GM21786 (cell line): Measurements from ENCODE around the gene FASTK.
A peak's percentile ranks its signal among the peaks of the same experiment; 100 is the strongest.

Experiments
- ATAC-seq: cut with Tn5 transposase; IDR thresholded peaks from one replicate; pipeline ENCODE4 v1.9.1; 2021; ENCODE audit not compliant: unreplicated experiment

The FASTK gene

DNA sequence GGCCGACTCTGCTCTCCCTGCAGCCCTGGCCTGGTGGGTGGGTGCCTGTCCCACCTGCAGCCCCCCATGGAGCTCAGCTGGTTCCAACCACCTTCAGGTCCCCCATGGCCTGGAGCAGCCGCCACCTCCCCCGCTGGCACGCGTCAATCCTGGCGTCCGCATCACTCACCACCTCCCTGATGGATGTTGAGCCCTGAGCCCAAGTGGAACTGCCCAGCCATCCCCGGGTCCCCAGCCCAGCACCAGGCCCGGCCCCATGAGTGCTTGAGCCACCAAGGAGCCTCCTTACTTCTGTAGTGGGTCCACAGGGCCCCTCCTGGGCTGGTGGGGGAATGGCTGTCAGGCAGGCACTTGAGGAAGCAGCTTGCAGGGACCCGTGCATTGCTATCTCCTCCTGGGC is 20.3 kb upstream of the FASTK start:
- no peak for ATAC-seq

DNA sequence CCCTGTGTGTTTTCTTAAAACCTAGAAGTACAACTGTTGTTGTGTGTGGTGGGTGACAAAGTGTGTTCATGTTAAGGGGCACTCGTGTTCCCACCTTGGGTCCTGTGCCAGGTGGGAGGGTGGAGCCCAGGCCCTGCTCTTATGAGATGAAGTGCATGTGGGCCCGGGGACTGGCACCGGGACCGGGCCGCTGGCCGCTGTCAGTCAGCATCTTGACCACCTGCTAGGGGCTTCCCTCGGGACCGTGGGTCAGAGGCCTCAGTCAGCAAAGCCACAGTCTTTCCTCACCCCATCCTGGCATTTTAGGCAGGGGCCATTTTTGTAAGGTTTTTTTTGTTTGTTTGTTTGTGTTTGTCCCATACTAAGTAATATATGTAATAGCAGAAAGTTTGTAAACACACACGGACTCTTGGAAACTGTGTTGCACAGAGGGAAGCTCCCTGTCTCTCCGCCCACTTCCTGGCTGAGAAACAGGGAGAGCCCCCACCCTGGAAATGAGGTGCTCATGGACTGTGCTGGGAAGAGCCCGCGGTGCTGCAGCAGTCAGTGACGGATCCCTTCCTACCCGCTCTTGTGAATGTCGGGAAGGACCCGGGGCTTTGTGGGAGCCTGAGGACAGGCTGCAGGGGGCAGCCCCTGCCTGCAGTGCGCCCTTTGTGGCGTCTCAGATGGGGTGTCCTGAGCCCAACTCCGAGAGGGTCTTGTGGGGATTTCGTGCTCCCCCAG is 19.0 kb upstream of the FASTK start:
- no peak for ATAC-seq

DNA sequence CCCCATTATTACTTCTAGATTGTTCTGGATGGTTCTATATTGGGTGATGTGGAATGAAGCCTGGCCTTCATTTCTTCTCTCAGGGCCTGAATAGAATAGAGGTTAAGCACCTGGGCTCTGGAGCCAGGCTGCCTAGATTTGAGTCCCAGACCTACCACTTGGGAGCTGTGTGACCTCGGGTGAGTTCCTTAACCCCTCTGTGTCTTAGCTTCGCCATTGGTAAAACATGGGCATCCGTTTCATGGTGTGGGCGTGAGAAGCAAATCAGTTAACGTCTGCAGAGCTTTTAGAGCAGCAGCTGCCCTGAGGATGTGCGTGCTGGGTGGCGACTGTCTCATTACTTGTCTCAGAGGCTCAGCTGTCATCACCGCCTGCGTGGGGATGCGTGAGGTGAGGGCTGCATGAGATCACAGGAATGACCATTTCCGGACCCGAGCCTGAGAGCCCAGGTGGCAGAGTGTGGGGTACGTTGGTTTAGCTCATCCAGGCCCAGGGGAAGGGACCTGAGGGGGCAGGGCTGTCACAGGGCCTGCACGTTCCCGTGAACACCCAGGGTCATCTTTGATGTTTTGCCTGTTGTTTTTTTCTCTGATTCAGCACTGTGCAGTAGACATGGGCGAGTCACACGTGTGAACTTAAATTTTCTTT is 15.3 kb upstream of the FASTK start:
- no peak for ATAC-seq

DNA sequence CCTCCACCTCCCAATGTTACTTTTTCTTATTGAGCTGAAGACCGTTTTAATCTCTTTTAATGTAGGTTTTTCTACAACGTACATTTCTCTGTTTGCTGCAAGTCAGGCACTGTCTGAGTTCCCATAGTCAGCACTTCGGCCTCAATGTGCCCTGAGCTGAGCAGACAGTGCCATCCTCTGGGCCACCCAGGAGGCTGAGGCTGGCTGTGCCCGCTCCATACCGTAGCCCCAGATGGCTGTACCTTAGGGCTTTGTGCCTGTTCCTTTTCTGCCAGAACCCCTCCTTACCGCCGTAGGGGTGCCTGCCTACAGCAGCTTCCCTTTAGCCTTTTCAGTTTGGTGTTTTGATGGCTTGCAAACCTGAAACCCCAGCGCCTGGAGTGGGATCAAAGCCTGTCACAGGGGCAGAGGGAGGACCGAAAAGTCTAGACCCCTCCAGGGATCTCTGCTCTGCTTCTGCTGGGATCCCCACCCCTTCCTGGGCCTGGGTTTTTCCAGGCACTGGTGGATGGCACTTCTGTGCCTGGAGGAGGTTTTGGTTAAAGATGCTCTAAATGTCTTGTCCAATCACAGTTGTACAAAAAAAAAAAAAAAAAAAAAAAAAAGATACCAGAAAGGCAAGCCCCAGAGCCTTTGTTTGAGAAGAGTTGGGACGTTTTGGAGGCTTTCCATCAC is 14.7 kb upstream of the FASTK start:
- ATAC-seq, result no peak

DNA sequence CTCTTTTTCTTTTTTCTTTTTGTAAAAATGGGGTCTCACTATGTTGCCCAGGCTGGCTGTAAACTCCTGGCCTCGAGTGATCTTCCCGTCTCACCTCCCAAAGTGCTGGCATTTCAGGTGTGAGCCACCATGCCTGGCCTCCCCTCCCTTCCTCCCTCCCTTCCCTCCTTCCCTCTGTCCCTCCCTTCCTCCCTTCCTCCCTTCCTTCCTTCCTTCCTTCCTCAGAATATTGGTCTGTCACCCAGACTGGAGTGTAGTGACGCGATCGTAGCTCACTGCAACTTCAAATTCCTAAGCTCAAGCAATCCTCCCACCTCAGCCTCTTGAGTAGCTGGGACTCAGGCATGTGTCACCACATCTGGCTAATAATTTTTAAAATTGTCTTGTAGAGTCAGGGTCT is 14.1 kb upstream of the FASTK start:
- no peak for ATAC-seq

DNA sequence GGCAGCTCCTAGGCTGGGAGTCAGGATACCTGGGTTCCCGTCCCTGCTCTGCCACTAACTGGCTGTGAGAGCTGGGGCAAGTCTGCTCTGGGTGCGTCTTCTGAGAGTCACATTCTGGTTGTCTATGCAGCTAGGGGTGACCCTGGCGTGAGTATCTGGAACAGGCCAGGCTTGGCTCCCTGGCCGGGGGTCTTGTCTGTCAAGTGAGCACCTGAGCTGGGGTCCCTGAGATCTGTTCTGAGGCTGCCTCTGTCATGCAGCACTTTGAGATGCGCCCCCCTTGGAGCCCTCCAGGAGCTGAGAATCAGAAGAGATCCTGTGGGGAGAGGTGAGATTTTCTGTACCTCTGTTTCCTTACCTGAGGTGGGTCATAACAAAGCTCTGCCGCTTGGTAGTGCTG is 13.1 kb upstream of the FASTK start:
- ATAC-seq, result no peak

DNA sequence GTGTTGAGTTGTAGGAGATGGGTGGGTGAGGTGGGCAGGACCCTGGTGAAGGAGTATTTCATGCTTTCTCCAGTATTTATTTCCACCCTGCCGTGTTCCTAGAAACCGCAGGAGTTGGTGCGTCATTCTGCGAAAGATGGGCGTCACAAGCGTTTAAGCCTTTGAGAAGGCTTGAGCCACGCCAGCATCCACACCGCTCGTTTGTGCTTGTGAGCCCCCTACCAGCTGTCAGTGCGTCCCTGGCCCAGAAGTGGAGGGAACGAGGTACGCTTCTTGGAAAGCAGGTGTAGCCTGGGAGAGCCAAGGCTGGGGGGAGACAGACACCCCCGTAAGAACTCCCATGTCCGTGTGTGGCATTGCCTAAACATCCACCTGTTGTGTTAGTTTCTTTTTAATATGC is 11.4 kb upstream of the FASTK start:
- no peak for ATAC-seq

DNA sequence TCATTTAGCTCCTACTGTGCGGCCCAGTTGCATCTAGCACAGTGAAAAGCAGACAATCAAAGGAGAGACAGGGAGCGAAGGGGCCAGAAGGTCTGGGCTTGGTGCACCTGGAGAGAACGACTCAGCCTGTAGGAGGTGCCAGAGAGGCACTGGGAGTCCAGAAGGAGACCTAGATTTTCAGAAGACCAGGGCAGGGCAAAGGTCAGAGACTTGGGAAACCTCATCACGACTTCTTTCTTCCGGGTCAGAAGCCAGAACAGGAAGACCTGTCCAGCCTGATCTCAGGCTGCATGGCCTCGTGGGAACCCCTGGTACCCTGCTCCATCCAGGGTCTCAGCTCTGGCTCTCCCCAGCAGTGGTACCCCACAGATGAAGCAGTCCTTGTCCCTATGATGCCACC is 10.8 kb upstream of the FASTK start:
- no peak for ATAC-seq

DNA sequence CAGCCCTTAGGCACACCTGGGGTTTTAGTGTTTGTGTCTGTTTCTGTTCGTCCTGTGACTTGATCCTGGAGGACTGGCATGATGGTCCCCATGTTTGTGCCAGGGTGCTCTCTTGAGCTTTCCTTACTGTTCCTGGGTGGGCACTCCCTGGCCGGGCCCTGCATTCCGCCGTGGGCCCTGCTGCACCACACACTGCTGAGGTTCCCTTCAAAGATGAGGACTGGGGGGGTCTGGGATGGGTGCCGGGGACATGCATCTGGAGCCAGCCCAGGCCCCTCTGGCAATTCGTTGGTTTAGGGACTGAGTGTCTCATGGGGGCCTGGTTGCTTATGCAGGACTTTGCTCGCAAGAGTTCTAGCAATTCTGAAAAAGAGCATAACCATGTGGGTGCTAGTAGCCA is 10.4 kb upstream of the FASTK start:
- no peak for ATAC-seq

DNA sequence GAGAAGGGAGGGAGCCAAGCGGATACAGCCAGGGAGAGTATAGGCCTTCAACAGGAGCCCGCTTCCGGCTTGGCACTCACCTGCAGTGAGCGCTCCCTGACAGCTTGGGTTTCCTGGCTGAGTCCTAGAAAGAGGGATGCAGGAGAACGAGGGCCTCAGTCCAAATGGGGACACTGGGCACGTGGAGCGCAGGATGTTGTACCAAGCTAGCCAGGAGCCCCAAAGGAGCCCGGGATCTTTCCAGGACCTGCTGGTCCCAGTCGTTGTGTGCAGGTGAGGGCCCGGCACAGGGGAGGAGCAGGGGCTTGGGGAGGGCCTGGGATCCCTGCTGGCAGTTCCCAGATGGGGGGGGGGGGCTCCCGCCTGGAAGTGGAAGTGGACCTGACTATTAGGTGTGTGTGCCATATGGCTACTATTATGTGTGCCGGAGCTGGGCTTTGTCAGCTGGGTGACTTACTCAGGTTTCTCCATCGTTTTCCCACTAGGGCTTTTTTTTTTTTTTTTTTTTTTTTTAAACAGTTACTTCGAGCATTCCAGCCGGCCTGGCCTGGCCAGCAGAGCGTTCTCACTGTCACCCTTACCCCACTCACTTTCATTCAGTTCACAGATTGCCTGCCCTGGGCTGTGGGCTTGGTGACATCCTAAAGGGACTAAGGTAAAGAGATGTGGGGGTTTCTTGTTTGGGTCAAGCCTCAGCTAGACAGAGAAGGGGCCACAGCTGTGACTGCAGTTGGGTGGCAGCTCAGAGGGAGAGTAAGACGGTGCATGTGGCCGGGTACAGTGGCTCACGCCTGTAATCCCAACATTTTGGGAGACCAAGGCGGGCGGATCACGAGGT is 9.5 kb upstream of the FASTK start:
- ATAC-seq, result no peak

DNA sequence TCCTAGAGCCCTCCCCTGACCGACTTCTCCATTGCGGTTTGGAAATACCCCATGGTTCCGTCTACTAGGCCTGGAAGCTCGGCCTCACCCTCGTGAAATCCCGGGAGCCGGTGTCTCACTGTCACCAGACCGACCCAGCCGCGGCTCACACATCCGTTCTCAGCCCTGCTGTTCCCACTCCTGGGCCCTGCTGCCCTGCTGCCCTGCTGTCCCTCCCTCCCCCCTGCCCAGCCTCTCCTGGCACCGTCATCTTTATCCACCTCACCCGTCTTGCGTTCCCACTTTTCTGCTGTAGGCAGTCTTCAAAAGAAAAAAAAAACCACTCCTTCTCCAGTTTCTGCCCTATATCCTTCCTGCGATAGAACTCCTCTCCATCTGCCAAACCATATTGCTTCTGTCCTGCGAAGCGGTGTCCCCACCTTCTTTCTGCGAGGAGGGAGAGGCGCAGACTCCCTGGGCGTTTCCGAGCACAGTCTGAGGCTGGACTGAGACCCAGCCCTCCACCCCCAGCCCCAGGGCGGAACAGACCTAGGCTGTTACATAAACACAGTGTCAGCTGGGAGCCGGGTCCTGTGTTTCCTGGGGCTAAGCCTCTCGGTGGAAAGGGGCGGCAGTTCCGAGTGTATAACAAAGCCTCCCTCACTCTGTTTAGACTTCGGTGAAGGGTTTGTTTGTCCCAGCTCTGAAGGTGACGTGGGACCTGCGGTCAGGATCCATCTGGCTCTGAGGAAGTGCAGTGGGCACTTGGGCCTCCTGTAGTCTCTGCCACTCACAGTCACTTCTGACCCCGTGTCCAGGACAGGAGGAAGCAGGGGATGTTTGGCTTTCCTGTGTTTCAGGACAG is 8.5 kb upstream of the FASTK start:
- ATAC-seq, result no peak

DNA sequence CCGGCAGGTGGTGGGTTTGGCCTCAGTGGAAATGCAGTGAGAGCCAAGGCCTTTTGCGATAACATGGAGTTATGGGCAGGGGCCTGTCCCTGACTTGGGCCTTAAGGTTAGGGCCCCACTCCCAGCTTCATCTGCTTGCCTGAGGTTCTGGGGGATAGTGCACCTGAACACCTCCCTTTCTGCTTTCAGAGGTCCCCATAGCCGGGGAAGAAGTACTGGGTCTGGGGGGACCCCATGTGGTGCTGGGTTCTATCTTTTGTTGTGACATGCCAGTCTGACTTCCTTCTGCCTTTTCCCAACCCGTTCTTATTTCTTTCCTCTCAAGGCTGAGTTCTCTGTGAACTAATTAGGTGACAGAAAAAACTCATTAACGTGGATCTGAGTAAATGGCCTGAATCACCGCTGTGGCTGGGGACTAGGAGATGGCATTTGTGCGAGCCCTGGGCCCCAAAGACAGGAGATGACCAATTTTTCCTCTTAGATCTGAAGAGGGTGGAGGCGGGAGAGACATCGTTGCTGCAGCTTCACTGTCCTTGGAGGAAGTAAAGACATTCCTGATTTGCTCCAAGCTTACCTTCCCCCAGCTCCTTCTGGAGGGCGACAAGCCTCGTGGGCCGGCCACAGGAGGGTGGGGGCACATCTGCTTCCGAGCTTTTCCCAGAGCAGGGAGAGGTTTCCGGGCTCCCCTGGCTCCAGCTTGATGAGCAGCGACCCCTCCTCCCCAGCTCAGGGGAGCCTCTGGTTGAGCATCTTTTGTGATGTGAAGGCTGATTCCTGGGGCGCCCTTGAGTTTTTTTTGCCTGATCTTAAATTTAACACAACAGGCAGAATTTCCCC is 7.6 kb upstream of the FASTK start:
- no peak for ATAC-seq

DNA sequence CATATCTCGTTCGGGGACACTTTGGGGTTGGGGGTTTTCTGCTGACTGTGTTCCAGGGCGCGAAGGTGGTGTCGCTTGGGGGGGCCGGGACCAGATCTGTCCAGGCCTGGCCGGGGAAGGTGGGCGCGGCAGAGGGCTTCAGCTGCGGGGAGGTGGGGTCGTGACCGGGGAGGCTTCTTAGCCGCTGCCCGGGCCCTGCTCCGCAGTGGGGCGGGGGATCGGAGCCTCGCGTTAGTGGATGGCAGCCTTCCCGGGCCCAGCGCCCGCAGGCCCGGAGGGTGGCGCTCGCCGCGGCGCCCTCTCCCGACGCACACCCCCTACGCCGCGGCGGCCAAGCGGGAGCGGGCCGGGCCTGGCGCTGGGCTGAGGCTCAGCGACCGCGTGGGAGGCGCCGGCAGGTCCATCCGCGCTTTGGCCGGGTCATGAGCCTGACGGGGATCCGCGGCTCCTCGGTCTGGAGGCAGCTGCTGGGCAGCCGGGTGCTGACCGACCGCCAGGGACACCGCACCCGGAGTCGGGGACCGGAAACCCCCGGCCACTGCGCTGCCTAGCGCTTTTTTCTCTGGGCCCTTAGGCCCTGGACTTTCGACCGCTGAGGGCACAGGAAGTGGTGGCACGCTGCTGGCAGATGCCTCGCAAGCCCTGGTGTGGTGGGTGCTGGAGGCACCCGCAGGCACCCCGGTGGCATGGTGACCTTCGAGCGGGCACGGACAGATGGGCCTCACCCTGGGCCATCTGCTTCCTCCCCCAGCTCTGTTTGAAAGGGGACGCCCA is 6.8 kb upstream of the FASTK start:
- peak; percentile 38 for ATAC-seq

DNA sequence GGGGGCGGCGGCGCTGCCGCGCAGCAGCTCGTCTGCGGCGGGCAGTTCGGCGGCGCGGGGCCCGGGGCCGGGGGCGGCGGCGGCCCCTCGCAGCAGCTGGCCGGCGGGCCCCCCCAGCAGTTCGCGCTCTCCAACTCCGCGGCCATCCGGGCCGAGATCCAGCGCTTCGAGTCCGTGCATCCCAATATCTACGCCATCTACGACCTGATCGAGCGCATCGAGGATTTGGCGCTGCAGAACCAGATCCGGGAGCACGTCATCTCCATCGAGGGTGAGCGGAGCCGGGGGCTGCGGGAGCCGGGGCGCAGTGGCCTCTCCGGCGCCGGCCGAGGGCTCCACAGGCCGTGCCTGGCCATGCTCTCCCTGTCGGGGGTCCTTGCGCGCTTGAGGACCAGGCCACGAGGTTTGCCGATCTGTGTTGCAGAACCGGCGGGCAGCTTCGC is 6.2 kb upstream of the FASTK start:
- no peak for ATAC-seq

DNA sequence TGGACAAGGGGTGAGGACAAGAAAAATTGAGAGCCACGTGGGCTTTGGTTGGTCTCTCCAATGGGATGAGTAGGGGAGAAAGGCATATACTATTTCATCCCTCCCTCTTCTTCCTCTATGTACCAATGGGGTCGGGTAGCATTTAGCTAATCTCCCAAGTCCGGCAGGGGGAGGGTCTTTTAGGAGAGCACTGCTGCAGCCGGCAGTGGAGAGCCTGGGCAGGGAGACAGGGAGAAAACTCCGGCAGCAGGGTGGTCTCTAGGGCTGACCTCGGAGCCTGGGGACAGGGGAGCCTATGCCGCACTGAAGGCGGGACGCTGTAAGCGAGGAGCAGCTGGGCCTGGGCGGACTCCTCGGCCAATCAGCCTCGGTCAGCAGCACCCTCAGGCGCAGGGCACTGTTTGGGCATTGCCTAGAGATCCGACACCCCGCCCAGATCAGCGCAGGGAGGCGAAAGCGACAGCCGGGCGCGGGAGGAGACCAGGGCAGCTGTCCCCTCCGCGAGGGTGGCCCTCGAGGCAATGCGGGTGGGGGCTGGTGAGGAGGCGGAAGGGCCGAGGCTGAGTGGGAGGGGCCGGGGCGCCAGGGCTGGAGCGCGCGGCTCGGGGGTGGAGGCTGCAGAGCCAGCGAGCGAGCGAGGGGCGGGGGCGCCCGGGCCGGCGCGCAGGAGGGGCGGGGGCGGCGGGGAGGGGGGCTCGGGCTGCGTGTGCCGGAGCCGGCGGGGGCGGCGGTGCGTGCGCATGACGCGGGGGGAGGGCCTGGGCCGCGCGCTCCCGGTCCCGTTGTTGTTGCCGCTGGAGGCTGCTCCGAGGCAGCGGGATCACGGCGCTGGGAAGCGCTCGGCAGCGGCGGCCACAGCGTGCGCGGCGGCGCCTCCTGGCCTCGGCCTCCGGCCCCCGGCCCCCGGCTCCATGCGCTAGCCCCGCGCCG is 5.3 kb upstream of the FASTK start, which contains the start of gene AGAP3:
Gene AGAP3 (plus strand): TSS at position 785 of the 930 bp plus-strand sequence. CDS start 267 bp downstream, outside the sequence.
- ATAC-seq, result peak; percentile 42

DNA sequence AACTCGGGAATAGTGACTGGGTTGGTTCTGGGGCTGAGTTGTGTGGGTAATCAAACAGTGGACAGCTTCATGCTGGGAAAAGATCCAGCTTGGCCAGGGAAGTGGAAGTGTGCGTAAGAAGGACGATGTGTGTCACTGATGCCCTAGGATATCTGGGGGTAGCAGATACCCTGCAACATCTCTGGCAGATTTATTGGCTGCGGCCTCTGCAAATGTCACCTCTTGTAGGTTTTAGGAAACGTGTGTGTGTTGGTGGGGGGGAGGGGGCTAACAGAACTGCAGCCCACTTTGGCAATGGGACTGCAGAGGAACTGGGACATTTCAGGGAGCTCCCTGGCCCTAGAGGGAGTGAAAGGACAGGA is 4.7 kb upstream of the FASTK start:
- ATAC-seq, result no peak

DNA sequence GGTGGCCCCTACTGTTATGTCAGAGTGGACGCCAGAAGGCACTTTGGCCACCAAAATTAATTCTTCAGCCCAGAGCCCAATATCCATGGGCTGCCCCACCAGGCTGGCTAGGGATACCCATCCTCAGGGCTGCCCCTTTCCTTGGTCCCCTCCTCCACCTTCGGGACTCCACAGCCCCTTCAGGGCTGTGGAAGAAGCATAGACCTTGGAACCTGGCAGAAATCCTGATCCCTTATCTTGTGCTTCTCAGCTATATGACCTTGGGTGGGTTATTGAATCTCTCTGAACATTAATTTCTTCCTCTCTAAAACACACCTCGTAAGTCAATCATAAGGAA is 3.2 kb upstream of the FASTK start:
- no peak for ATAC-seq
